ENCODE measurements around the gene B3GAT2.

- TF ChIP-seq CTCF (IDR thresholded peaks at IDR 0.05) (no peak), POLR2AphosphoS5 (IDR thresholded peaks at IDR 0.05) (no peak)
These were observed 114.3 kb downstream of the B3GAT2 start for GRCh38 chr6:70842541-70842940.

Data from prostate gland (tissue), 2 donors.